GM12872 (cell line): Measurements from ENCODE around the gene ZNF609.
A peak's percentile ranks its signal among the peaks of the same experiment; 100 is the strongest.

ENCODE experiments used
- CTCF ChIP-seq: IDR thresholded peaks from 3 replicates; pipeline ENCODE4 v1.5.1; 2011; ENCODE audit warnings: low read depth, mild to moderate bottlenecking, low read length, moderate library complexity; ENCODE audit not compliant: insufficient read depth

The ZNF609 gene

DNA sequence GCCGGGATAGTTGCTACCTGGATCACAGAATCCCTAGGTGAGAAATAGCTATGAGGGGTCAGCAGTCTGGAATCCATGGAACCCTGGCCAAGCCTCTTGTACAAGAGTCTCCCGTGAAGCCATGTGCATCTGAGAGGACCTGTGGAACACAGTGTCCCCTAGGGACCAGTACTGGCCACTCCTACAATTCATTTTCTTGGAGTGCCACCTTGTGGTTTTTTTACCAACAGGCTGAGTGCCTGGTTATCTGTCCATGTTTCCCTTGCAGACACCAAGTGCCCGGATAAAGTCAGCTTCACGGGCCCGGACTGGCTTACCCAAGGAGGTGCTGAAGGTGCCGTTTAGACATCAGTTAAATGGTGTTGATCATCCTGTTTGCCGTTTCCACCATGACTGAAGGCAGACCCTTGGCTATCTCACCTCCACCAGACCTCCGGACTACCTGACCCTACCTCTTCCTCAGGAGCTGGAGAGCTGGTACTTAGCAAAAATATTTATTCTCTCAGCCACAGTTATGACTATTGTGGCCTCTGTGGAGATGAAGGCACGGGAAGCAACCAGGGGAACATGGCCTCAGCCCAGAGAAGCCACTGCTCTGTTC, 221.1 kb downstream of the ZNF609 start:
- peak; percentile 56; the same call in 2 of the 3 replicates for TF ChIP-seq CTCF

GRCh38 chr15:64682255-64682654, 221.9 kb downstream of the ZNF609 start:
- no peak for TF ChIP-seq CTCF

GRCh38 chr15:64683378-64683777, 223.0 kb downstream of the ZNF609 start:
- TF ChIP-seq CTCF = no peak

- TF ChIP-seq CTCF = no peak
These were observed 225.0 kb downstream of the ZNF609 start for GRCh38 chr15:64685230-64685888.

- TF ChIP-seq CTCF = peak; percentile 77
These were observed 225.9 kb downstream of the ZNF609 start for GRCh38 chr15:64686130-64686735.

DNA sequence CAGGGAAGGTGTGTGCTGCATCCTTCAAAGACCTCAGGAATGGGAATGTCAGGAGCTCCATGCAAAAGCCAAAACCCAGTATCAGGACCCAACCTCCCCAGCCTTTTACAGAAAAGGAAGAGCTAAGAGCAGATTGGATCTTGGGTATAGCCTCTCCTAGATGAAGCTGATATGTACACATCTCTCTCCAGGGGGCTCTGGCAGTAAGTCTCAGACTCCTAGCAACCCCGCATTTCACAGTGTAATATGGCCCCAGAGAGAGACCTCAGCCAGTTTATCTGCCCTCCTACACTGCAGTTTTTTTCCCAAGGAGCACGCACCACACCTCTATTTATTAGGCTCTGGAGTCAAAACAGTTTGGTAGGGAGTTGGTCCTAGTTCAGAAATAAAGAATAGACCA, 226.8 kb downstream of the ZNF609 start:
- TF ChIP-seq CTCF = no peak

- TF ChIP-seq CTCF = no peak
These were observed 227.3 kb downstream of the ZNF609 start for GRCh38 chr15:64687688-64688087.
